HCT116 (cell line): ENCODE results near the gene PRPF40A. TPM values are rescaled to one million over a fixed set of nuclear protein-coding genes. Genes with fewer than 3 reads are reported as not detected.

ENCODE experiments used
- ATAC-seq: fragments of 200-7000 bp; cut with Tn5 transposase; 2 replicates; pipeline ENCODE4 v1.9.1; 2020; ENCODE audit warnings: mild to moderate bottlenecking, moderate library complexity
- BruUV-seq: library from RNA; stranded (reverse); fragments of 400-500 nt; replicated peaks from 2 replicates; lab custom pipeline; 2021; lab: Mats Ljungman, UMichigan
- CTCF ChIA-PET: fragments of 300-600 bp; sonication (Branson Sonifier 250); formaldehyde crosslinking; loops from one replicate; lab custom pipeline; 2021; ENCODE audit warnings: antibody characterized with exemption; lab: Charles Lee
- POLR2A ChIA-PET: fragments of 300-600, 350-600 bp; sonication (Branson Sonifier 250); formaldehyde crosslinking; loops from one replicate; lab custom pipeline; 2021; ENCODE audit warnings: antibody characterized with exemption; lab: Charles Lee
- RAD21 ChIA-PET, 2 experiments: fragments of 300-600 bp; sonication (Branson Sonifier 250); formaldehyde crosslinking; loops; one replicate each; lab custom pipeline; 2023; ENCODE audit warnings: low total read pairs in 2 of 2; ENCODE audit not compliant: uncharacterized antibody in 2 of 2, unreplicated experiment in 2 of 2, low non-redundant PET in 1 of 2; lab: Charles Lee
- DNase-seq: peaks from one replicate; pipeline ENCODE4 v3.0.0-alpha.2; 2010; ENCODE audit warnings: low read depth, low spot score
- H2AFZ ChIP-seq: fragments of 200-600 bp; shearing (Covaris generic), sonication (generic); 2 replicates; pipeline ENCODE4 v1.6.1; 2017; ENCODE audit warnings: low read depth, mixed run types, mixed read lengths, antibody characterized with exemption, low read length; ENCODE audit not compliant: poor library complexity, severe bottlenecking
- H3K27ac ChIP-seq: 2 replicates; pipeline ENCODE4 v1.5.1; 2012; ENCODE audit warnings: low read depth, low read length
- H3K27me3 ChIP-seq: fragments of 200-600 bp; sonication (generic); 2 replicates; pipeline ENCODE4 v1.6.1; 2016; ENCODE audit warnings: mixed run types, low read length, mixed read lengths; ENCODE audit not compliant: insufficient read depth
- H3K36me3 ChIP-seq, 2 experiments: fragments of 200-500 bp in 1 of 2; fragments of 200-600 bp in 1 of 2; sonication (Bioruptor generic) in 1 of 2; sonication (generic) in 1 of 2; 2 replicates each; pipeline versions ENCODE4 v1.5.1 to v1.6.1; 2014 to 2016; ENCODE audit warnings: low read length in 2 of 2, inconsistent platforms in 1 of 2, mixed read lengths in 1 of 2, mixed run types in 1 of 2; ENCODE audit not compliant: insufficient read depth in 2 of 2, control insufficient read depth in 1 of 2
- H3K4me1 ChIP-seq, 2 experiments: fragments of 200-600 bp in 1 of 2; sonication (generic) in 1 of 2; 2 replicates each; pipeline versions ENCODE4 v1.5.1 to v1.6.1; 2012 to 2017; ENCODE audit warnings: low read length in 2 of 2, inconsistent platforms in 1 of 2, mild to moderate bottlenecking in 1 of 2, mixed read lengths in 1 of 2, mixed run types in 1 of 2, moderate library complexity in 1 of 2; ENCODE audit not compliant: insufficient read depth in 2 of 2, control insufficient read depth in 1 of 2
- H3K4me2 ChIP-seq: fragments of 200-600 bp; sonication (generic); 2 replicates; pipeline ENCODE4 v1.6.1; 2017; ENCODE audit warnings: mixed run types, low read length, mixed read lengths
- H3K4me3 ChIP-seq, 2 experiments: fragments of 200-600 bp in 1 of 2; sonication (generic) in 1 of 2; replicated peaks in 1 of 2; 2 replicates each; pipeline ENCODE4 v1.5.1; 2011 to 2016; ENCODE audit warnings: low read length in 2 of 2, control low read depth in 1 of 2, low read depth in 1 of 2, mild to moderate bottlenecking in 1 of 2, mixed read lengths in 1 of 2, mixed run types in 1 of 2
- H3K79me2 ChIP-seq: fragments of 200-600 bp; sonication (generic); 2 replicates; pipeline ENCODE4 v1.6.1; 2017; ENCODE audit warnings: mild to moderate bottlenecking, mixed run types, low read length, moderate library complexity, mixed read lengths; ENCODE audit not compliant: insufficient read depth
- H3K9ac ChIP-seq: fragments of 200-600 bp; sonication (generic); 2 replicates; pipeline ENCODE4 v1.6.1; 2016; ENCODE audit warnings: low read length, mixed read lengths
- H3K9me2 ChIP-seq: fragments of 200-600 bp; sonication (generic), shearing (Covaris generic); 2 replicates; pipeline ENCODE4 v1.6.1; 2017; ENCODE audit warnings: mixed run types, mild to moderate bottlenecking, moderate library complexity; ENCODE audit not compliant: insufficient read depth
- H3K9me3 ChIP-seq, 2 experiments: fragments of 200-500 bp in 1 of 2; fragments of 200-600 bp in 1 of 2; sonication (Bioruptor generic) in 1 of 2; sonication (generic) in 1 of 2; 2 replicates each; pipeline ENCODE4 v1.6.1; 2014 to 2017; ENCODE audit warnings: low read length in 2 of 2, mixed read lengths in 2 of 2, inconsistent platforms in 1 of 2, low read depth in 1 of 2, mild to moderate bottlenecking in 1 of 2, mixed run types in 1 of 2, moderate library complexity in 1 of 2; ENCODE audit not compliant: control insufficient read depth in 1 of 2, insufficient read depth in 1 of 2
- H4K20me1 ChIP-seq: fragments of 200-600 bp; sonication (generic), shearing (Covaris generic); 2 replicates; pipeline ENCODE4 v1.6.1; 2017; ENCODE audit warnings: mixed run types, mild to moderate bottlenecking, moderate library complexity; ENCODE audit not compliant: insufficient read depth
- CTCF ChIP-seq, 3 experiments: fragments of 200-600 bp in 1 of 3; sonication (generic) in 1 of 3; IDR thresholded peaks in 2 of 3; conservative IDR thresholded peaks in 1 of 3; 2 replicates each; pipeline ENCODE4 v1.5.1; 2012 to 2017; ENCODE audit warnings: low read depth in 2 of 3, low read length in 2 of 3, antibody characterized with exemption in 1 of 3, borderline replicate concordance in 1 of 3, control low read depth in 1 of 3, mild to moderate bottlenecking in 1 of 3, mixed read lengths in 1 of 3, mixed run types in 1 of 3, moderate library complexity in 1 of 3; ENCODE audit not compliant: insufficient read depth in 1 of 3
- ELF1 ChIP-seq: IDR thresholded peaks from 2 replicates; pipeline ENCODE4 v1.6.1; 2012; ENCODE audit warnings: low read depth, borderline replicate concordance
- EZH2 ChIP-seq: fragments of 200-600 bp; sonication (generic); IDR thresholded peaks from 2 replicates; pipeline ENCODE4 v1.6.1; 2017; ENCODE audit warnings: antibody characterized with exemption, mixed run types
- EZH2phosphoT487 ChIP-seq: fragments of 200-600 bp; IDR thresholded peaks from 2 replicates; pipeline ENCODE4 v1.6.1; 2018; ENCODE audit warnings: antibody characterized with exemption, borderline replicate concordance
- POLR2AphosphoS5 ChIP-seq: IDR thresholded peaks from 2 replicates; pipeline ENCODE4 v1.6.1; 2011; ENCODE audit warnings: mild to moderate bottlenecking, low read depth, low read length, moderate library complexity
- RAD21 ChIP-seq: IDR thresholded peaks from 2 replicates; pipeline ENCODE4 v1.6.1; 2012; ENCODE audit warnings: low read depth, mild to moderate bottlenecking
- REST ChIP-seq: IDR thresholded peaks from 2 replicates; pipeline ENCODE4 v1.6.1; 2012; ENCODE audit warnings: low read depth
- SP1 ChIP-seq: IDR thresholded peaks from 2 replicates; pipeline ENCODE4 v1.6.1; 2012; ENCODE audit warnings: low read depth
- SRF ChIP-seq: IDR thresholded peaks from 2 replicates; pipeline ENCODE4 v1.6.1; 2012; ENCODE audit warnings: low read depth
- TCF7L2 ChIP-seq: IDR thresholded peaks from 2 replicates; pipeline ENCODE4 v1.7.0; 2011; ENCODE audit warnings: borderline replicate concordance, inconsistent platforms; ENCODE audit not compliant: insufficient read depth, insufficient read length; ENCODE audit errors: extremely low read depth
- intact Hi-C: fragments of 100-400 bp; cut with micrococcal nuclease; formaldehyde crosslinking; loops from 2 replicates; pipeline ENCODE4 v1.10.0; 2022
- total RNA-seq: library from RNA; stranded (reverse); gene quantifications from one replicate; pipeline ENCODE4 v1.2.1, GENCODE V29; 2021; ENCODE audit not compliant: unreplicated experiment
- TF ChIP-seq, protein P1 (sequence below): IDR thresholded peaks from 2 replicates; pipeline ENCODE4 v1.6.1; 2012

Gene PRPF40A
- total RNA-seq, 1 experiment from 2014 or later: 171 TPM

DNA sequence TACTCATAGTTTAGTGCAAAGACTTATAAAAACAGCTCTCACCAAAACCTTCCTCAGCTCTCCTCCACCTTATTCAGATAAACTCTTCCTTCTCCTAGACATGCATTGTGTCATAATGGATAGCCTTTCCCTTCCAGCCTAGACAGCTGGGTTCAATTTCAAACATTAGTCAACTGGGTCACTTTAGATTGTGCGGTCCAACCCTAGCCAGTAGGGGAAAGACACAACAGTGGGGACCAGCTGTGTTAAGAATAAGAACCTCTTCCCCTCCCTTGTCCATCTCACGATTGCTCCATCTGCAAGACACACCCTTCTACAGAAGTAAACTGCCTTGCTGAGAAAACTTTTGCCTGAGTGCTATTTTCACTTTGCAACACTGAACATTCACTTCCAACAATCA lies 8.5 kb downstream of the PRPF40A start:
- H3K9me2 ChIP-seq: no peaks in the 10 kb centered on the region
- H3K9ac ChIP-seq: no peak overlapping the region
- H3K9me3 ChIP-seq: no peaks in the 10 kb centered on the region
- no peak overlapping the region for H3K4me3 ChIP-seq
- RAD21 ChIA-PET: no interaction called here
- BruUV-seq: no TSS peak
- no peak overlapping the region for H3K27ac ChIP-seq
- peaks cover 13 to 46% of the 10 kb centered on the region in 2 experiments; a peak in 3 of 4 replicates for H3K36me3 ChIP-seq
- intact Hi-C loops: no loop called here
- peaks cover 32% of the 10 kb centered on the region; the same call in 1 of the 2 replicates for H4K20me1 ChIP-seq
- no peak for ATAC-seq
- POLR2A ChIA-PET: interaction anchor here (1.2 kb wide), 1 partner anchor 8 kb away, joined by 6 read pairs; the partner anchor contains the start of gene PRPF40A
- no peak overlapping the region for H2AFZ ChIP-seq
- H3K79me2 ChIP-seq: peaks cover 100% of the 10 kb centered on the region
- TF ChIP-seq EZH2phosphoT487: no peak
- TF ChIP-seq POLR2AphosphoS5: no peak
- TF ChIP-seq ELF1: no peak
- TF ChIP-seq RAD21: no peak
- no peak for TF ChIP-seq SP1
- TF ChIP-seq EZH2: no peak
- no peak for TF ChIP-seq REST
- TF ChIP-seq CTCF (IDR thresholded peaks at IDR 0.05 in 2 of 3, conservative IDR thresholded peaks at IDR 0.05 in 1 of 3; ENCODE audit: borderline replicate concordance in 1 of 3, insufficient read depth in 1 of 3, low read depth in 2 of 3, low read length in 2 of 3): no peak
- TF ChIP-seq, protein P1, sequence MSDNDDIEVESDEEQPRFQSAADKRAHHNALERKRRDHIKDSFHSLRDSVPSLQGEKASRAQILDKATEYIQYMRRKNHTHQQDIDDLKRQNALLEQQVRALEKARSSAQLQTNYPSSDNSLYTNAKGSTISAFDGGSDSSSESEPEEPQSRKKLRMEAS: no peak
- no peak for TF ChIP-seq TCF7L2
- no peak for TF ChIP-seq SRF
- TF ChIP-seq, all 23 proteins: peak for 0
- no peaks in the 10 kb centered on the region for H3K27me3 ChIP-seq
- DNase-seq: no peak
- CTCF ChIA-PET: no interaction called here
- H3K4me2 ChIP-seq: no peak overlapping the region
- no peaks in the 10 kb centered on the region for H3K4me1 ChIP-seq
